GM18861 (cell line): ENCODE measurements around the gene UBXN1.

Experiments
- ATAC-seq: cut with Tn5 transposase; IDR thresholded peaks from one replicate; pipeline ENCODE4 v1.9.1; 2021; ENCODE audit not compliant: unreplicated experiment

The UBXN1 gene, protein sequence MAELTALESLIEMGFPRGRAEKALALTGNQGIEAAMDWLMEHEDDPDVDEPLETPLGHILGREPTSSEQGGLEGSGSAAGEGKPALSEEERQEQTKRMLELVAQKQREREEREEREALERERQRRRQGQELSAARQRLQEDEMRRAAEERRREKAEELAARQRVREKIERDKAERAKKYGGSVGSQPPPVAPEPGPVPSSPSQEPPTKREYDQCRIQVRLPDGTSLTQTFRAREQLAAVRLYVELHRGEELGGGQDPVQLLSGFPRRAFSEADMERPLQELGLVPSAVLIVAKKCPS

DNA sequence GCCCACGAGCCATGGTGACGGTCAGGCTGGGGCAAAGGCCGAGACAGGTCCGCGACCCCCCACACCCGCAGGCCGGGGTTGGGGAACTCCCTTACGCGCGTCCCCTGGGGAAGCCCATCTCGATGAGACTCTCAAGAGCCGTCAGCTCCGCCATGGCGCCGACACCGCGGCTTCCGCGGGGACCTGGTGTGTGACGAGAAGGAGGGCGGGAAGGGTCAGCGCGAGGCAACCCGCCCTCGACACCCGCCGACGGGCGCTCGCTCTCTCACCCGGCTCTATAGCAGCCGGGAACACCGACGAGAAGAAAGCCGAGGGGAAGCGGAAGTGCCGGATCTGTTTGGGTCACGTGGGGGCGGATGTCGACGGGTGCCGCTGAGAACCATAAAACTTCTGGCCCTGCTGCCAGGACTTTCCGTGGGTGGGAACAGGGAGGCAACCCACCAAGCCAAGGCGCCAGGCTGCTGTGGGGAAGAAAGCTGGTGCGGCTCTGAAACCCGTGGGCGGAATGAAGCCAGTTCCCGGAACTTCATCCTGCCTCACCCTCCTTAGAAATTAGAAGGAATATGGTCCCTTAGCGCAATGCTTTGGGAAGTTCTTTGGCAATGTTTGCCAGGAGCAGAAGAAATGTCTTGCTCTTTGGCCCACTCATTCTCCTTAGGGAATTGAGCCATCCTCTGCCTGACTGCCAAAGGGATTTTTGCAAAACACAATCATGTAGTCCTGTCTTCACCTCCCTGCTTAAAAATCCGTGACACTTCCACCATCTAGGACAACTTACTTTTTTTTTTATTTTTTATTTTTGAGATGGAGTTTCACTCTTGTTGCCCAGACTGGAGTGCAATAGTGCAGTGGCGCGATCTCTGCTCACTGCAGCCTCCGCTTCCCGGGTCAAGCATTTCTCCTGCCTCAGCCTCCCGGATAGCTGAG is at the start of gene UBXN1:
UBXN1 (minus strand) TSS at position 304 of the 927 bp plus-strand sequence; CDS start at position 154, 150 bp downstream.
- ATAC-seq = peak; percentile 49

DNA sequence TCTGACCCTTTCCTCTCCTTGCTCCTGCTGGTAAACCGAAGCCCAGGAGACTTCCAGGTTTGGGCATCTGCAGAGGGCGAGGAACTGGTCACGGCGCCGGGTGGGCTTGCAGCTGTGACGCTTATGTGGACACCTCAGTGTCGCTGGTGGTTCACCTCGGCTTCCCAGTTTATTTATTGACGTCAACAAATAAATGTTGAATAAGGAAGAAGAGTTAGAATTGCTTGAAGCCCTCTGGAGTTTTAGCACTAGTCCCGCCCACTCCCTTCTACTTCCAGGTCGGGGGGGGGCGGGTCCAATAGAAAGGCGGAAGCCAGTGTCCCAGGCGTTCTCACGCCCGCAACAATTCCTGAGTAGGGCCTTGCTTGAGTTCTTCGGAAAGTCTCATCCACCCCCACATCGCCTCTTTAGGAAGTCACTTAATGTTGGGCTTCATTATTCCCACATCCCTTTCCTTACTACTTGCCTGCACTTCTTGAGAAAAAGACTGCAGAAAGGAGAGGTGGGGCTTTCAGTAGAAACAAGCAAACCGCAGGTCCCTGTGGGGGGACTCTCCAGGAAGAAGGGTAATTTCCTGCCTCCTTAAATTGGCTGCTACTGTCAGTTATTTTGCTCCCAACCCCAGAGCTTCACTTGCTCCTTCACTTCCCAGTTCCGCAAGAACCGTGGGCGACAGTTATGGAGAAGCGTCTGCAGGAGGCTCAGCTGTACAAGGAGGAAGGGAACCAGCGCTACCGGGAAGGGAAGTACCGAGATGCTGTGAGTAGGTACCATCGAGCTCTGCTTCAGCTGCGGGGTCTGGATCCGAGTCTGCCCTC is 49.5 kb upstream of the UBXN1 start, which contains the start of gene TTC9C:
TTC9C (plus strand) TSS at position 316 of the 818 bp plus-strand sequence; CDS start at position 679, 363 bp downstream.
- peak; percentile 18 for ATAC-seq

DNA sequence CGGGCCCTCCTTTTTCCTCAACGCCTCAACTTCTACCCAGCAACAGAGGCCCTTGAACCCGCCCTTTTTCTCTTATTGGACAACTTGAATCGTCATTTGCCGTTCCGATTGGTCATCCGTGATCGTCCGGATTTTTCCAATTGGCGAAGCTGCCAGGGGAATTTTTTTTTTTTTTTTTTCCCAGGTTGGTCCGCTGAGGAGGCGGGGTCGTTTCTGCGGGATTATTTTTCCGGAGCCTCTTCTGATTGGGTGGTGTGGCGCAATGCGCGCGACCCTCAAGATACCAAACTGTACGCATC is 48.9 kb upstream of the UBXN1 start:
- peak; percentile 38 for ATAC-seq

DNA sequence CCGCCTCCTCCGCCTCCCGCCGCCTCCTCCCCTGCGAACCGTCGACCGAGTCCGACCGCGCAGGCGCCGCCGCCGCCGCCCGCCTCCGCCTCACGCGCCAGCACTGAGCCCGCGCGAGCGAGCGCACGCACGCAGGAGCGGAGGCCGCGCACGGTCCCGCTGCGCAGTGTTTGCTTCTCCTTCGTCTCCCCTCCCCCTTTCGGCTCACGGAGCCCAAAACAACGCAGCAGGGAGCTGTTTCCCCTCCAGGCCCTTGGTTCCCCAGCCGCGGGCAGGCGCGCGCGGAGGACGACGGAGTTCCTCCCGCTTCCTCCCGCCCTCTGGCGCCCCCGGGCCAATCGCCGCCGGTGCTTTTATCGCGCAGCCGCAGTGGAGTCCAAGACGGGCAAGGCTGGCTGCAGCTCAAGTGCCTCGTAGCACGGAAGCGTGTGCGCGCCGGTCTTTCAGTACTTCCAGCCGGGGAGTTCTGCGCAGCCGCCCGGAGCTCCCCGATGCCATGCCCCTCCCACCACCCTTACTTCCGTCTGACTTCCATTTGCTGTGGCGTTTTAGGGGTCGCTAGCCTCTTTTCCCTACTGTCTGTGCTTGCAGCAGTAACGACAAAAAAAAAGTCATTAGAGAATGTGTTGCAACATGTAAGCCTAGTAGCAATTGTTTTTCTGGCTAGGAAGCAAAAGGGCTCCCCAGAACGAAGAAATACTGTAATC is 48.4 kb upstream of the UBXN1 start, which contains the start of gene HNRNPUL2:
HNRNPUL2 (minus strand) TSS at position 293 of the 707 bp plus-strand sequence. CDS start 301 bp downstream, outside the sequence.
- ATAC-seq = peak; percentile 76

DNA sequence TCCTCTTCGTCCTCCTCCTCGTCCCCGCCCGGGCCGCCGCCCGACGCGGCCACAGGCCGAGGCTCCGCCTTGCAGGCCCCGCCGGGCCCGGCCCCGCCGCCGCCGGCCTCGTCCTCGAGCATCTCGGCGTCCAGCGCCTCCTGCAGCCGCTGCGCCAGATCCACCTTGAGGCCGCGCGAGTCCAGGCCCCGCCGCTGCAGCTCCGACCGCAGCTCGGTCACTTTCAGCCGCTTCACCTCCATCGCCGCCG is 48.0 kb upstream of the UBXN1 start:
- no peak for ATAC-seq

DNA sequence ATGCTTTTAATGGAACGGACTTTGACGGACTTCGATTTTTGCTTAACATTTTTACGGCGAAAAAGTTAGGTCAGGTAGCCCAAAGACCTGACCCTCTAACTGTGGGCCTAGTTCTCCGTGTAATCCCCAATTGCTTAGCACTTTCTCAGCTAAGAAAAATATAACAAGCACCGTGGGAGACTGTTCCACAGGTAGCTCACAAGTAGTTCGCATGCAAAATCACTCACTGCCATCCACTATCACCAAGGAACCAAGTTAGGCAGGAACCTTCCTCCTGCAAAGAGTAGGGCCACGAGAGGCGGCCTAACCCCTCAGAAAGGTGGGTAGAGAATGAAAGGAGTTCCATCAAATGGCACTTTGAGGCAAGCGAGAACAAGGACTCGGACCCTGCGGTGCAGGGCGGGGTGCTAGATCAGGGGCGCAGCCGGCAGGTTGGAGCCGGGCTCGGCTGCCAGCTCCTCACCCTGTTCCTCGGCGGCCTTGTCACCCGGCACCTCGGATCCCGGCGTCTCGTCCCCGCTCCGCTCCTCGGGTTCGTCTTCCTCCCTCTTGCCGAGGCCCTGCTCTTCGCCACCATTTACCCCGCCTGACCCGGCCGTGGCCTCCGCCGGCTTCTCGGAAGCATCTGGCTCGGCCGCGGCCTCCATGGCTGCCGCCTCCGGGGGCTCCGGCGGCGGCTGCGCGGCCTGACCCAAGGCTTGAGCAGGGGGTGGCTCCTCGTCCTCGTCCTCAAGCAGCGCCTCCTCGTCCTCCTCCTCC is 47.5 kb upstream of the UBXN1 start:
- ATAC-seq = no peak

DNA sequence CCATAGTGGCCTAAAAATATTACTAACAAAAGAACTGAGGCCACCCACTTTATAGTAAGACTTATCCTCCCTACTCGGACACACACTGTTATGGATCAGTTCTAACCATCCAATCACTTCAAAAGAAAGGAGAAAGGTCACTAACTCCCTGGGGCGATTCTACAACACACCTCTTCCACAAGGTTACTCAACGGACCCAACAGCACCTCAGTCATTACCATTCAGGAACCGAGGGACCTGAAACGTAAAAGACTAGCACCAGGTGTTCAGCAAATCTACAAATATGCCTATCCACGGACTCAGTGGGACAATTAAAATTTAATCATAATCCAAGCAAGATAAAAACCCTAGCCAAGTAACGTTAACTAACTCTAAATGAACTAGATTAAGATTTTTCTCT is 46.8 kb upstream of the UBXN1 start:
- no peak for ATAC-seq

DNA sequence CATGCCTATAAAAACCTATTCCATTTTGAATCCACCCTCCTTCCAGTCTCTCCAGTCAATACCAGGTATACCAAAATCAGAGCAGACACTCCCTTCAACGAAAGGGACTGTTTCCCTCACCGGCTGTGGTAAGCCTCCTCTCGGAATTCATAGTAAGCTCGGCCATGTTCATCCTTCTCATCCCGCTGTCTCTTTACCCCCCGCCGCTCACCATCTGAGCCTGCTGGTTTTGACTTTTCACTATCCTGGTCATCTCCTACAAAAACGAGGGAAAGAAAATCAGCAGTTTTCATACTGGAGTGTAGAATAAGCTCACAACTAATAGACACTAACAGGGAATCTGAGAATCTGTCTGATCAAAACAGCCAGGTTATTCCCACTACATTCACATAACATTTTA is 45.3 kb upstream of the UBXN1 start:
- ATAC-seq = no peak

DNA sequence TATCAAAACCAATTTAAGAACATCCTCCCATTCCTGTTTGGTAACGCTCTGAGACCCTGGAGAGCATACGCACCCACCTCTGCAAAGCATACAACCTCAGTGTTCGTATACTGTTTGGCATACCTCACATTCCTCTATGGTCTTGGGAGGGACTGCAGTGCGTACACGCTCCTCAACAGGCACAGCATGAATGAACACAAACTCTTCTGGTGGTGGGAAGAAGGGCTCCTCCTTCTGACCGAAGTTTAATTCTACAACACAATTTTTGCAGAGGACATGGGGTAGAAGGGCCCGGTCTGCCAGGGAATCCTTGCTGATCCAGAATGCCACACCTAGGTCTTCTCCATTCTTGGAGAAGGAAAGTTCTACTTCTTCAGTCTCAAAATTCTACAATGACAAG is 43.1 kb upstream of the UBXN1 start:
- ATAC-seq = no peak

DNA sequence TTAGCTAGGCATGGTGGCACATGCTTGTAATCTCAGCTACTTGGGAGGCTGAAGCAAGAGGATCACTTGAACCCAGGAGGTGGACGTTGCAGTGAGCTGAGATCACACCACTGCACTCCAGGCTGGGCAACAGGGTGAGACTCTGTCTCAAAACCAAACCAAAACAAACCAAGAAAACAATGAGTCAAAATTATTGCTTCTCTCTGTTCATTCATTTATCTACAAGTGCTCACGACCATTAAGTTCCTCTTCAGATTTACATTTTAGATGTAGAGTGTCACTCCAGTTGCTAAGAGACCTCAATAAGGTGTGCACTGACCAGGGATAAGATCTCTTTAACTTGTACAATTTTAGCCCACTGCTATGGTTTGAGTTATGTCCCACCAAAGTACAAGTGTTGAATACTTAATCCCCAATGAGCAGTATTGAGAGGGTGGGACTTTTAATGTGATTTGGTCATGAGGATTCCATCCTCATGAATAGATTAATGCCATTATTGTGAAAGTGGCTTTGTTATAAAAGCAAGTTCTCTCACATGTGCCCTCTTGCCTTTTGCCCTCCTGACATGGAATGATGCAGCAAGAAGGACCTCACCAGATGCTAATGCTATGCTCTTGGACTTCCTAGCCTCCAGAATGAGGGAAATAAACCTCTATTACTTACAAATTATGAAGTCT is 40.6 kb upstream of the UBXN1 start:
- ATAC-seq = no peak

DNA sequence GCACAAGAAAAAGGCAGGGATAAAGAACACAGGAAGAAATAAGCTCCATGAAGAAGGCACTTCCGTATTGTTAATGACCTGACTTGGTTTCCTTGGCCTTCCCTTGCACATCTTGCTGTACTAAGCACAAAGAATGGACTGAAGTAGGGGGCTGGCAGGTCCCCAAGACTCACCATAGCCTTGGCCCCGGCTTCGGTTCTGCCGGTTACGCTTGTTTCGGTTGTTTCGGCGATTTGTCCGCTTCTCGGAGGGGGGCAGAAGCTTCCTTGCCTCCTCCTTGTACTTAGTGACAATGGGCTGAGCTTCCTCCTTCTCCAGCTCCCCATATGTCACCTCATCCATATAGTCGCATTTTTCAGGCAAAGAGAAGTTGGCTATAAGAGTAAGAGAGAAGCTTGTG is 37.9 kb upstream of the UBXN1 start:
- ATAC-seq = no peak

DNA sequence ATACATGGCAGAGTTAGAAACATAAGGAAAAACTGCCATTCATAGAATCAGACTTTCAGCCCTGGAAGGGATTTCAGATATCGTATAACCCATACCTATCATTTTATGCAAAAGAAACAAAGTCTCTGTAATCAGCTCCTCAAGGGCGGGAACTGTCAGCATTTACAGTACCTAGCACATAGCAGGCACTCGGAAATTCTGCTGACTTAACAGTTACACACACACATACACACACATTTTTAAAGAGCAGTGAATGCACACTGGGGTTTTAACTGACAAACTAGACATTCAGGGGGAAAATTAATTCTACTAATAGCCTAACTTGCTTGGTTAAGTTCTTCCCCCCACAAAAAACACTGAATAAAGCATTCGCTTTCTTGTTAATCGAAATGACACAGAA is 37.3 kb upstream of the UBXN1 start:
- ATAC-seq = no peak

DNA sequence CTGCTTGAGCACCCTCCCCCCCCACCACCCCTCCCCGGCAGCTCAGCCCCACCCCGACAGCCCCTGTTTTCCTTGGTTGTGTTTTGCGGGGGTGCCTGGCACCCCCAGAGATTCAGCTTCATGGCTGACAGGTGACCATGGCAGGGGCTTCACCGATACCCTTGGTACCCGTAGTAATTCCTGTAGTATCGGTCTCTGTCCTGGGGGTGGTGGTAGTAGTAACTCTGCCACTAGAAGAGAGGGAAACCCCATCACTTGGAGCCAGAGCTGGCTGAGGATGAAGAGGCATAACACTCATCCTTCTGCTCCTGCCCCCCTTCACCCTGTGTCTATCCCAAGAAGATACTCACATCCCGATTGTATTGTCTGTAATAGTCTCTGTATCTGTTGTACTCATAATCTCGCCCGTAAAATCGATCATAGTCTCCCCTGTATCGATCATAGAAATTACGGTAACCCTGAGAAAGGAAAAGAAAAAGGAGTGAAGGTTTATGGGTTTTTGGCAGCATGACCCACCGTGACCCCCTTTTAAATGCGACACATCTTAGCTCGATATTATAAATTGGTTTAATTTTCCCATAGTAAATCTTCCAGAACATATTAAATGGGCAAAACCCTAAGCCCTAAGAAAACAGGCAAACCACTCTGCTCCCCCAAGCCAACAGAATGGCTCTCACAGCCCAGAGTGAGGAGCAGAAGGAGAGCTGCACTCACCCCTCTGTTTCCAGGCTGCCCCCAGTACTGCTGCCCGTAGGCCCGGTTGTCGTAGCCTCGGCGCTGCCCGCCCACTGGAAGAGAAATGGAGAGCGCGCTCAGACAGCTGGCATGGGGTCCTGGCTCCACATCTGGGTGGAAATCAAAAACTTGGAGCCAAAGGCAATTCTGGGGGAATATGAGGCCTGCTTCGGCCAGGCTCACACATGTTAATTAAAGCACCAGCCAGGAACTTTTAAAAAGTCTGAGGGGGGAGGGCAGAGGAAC is 36.6 kb upstream of the UBXN1 start:
- no peak for ATAC-seq

DNA sequence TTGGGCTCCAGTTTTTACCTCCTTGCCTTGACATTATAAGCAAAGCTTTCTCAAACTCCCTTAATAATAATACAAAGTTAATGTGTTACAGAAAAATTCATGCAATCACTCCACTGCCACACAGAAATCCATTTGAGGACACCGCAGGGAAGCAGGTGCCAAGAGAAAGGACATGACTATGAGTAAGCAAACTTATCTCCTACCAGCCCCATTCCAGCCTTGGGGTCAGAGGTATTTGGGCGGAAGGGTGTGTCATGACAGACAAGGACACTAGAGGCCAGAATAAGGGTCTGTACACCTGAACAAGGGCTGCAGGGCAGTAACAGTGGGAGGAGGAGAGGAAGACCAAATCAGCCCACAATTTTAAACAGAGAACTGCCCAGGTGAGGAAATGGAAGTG is 34.5 kb upstream of the UBXN1 start:
- ATAC-seq = no peak

DNA sequence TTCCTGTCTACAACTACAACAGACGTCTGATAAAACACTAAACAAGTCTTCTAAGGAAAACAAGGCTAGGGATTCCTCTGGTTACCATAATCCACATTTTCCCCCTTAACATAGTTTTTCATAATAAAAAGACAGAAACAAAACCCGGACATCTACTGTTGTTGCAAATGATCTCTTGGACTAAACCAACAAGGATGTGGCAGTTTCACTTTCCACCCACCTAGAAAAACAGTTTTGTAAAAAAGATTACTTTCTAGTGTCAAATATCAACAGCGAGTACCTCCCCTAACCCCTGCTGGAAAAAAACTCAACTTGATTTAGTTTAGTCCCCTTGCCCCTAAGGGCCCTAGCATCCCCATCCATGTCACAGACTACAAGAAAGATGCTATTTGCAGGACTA is 34.0 kb upstream of the UBXN1 start:
- ATAC-seq = no peak

DNA sequence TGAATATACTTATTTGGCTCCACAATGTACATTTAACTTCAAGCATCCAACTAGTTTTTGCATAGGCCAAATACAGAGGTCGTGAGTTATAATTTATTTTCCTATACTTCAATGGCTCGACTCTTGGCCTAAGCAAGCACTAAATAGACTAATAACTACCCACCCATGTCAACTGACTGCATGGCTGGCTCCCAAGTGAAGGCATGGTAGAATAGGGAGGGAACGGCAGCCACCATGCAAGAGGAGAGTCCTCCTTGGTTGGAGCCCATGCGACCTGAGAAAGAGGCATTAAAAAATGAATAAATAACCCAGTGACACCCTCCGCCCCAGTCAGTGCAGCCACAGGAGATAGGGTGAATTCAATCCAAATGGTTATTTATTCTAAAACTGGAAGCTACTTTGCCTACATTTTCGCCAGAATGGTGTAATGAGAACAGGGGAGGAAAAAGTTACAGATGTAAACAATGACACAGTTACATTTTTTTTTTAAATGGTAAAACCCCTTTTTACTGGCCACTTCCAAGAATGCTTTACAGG is 33.5 kb upstream of the UBXN1 start:
- no peak for ATAC-seq

DNA sequence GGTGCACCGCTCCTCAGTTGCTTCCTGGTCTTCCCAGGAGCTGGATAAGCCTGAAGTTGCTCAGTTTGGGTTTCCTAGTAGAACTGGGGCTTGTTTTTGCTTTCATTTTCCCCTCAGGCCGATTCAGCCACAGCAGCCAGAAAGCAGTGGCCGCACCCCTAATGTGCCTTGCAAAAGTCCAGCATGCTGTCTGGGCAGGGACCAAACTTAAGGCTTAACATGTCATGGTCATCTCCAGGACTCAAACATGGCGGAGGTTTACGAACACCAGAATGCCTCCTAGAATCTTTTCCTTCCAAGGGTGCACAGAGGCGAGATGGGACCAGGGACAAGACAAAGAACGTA is 31.1 kb upstream of the UBXN1 start:
- ATAC-seq = no peak

DNA sequence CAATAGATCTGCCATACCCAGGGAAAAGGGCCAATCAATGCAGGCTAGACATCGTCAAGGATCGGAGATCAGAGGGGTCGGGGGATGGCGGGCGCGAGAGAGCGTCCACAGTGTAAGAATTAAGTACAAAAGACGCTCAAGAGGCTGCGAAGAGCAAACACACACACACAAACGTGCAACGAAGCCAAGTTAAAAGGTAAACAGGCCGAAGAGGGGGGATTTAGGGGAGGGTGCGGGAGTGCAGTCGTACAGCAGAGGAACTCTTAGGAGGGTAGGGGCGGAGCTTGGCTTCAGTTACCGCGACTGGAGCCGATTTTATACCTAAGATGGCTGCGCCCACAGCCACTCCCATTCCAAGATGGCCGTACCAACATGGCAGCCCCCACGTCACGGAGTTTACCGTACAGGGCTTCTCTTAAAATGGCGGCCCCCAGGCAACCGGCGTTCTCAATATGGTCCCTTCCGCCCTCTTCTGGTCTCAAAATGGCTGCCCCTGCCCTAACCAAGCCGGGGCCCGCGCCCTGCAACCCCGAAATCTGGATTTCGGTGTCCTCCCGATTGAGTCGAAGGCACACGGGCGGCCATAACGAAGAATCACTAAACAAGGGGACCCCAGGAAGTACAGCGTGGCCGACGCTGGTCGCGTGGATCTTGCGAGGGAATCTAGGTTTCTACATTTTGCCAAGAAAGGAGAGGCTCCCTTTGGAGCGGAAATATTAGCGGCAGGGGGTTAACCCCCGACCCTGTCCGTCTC is 30.6 kb upstream of the UBXN1 start:
- ATAC-seq = peak; percentile 60
